Peyer's patch (tissue), 4 donors: ENCODE measurements around the gene MAGI2.

Experiments used
- CTCF ChIP-seq, 6 experiments: fragments of 450-650 bp in 4 of 6; fragments of 200-600 bp in 2 of 6; sonication (generic) in 1 of 6; IDR thresholded peaks; one replicate each; pipeline ENCODE4 v1.5.1; 2017 to 2019; ENCODE audit warnings: antibody characterized with exemption in 6 of 6, mild to moderate bottlenecking in 3 of 6, moderate library complexity in 1 of 6
- POLR2A ChIP-seq, 2 donors: fragments of 450-650 bp; IDR thresholded peaks; one replicate each; pipeline ENCODE4 v1.5.1; 2017; ENCODE audit warnings: antibody characterized with exemption in 2 of 2, mild to moderate bottlenecking in 2 of 2, moderate library complexity in 2 of 2

- no peak for TF ChIP-seq CTCF (IDR thresholded peaks at IDR 0.05)
- no peak for TF ChIP-seq POLR2A (IDR thresholded peaks at IDR 0.05)
Observed at GRCh38 chr7:78521961-78522360, 931.5 kb downstream of the MAGI2 start.
